Neural cell (in vitro differentiated cells): Measurements from ENCODE around the gene TICRR. TPM values are rescaled to one million over a fixed set of nuclear protein-coding genes. Genes with fewer than 3 reads are reported as not detected.

ENCODE experiments used
- H2AFZ ChIP-seq: fragments of 200-600, 300-800 bp; sonication (generic), shearing (Covaris generic); 2 replicates; pipeline ENCODE4 v1.6.0; 2014; ENCODE audit warnings: low read depth, mild to moderate bottlenecking, antibody characterized with exemption, low read length, moderate library complexity
- H3F3A ChIP-seq: fragments of 200-600 bp; shearing (Covaris generic); 2 replicates; pipeline ENCODE4 v1.6.1; 2016; ENCODE audit warnings: mild to moderate bottlenecking, moderate library complexity, mixed read lengths, antibody characterized with exemption, low read length; ENCODE audit not compliant: insufficient read depth, poor library complexity, severe bottlenecking
- H3K27ac ChIP-seq: fragments of 200-600, 300-800 bp; sonication (generic), shearing (Covaris generic); 2 replicates; pipeline ENCODE4 v1.5.1; 2014; ENCODE audit warnings: mild to moderate bottlenecking, low read length, moderate library complexity
- H3K27me3 ChIP-seq: fragments of 300-800, 200-600 bp; sonication (generic), shearing (Covaris generic); 2 replicates; pipeline ENCODE4 v1.6.0; 2014; ENCODE audit warnings: mild to moderate bottlenecking, low read depth, low read length, moderate library complexity; ENCODE audit not compliant: insufficient read depth
- H3K36me3 ChIP-seq: fragments of 300-800, 200-600 bp; sonication (generic), shearing (Covaris generic); 2 replicates; pipeline ENCODE4 v1.5.1; 2014; ENCODE audit warnings: mild to moderate bottlenecking, antibody characterized with exemption, low read length, moderate library complexity; ENCODE audit not compliant: insufficient read depth
- H3K4me2 ChIP-seq: fragments of 300-800, 200-600 bp; sonication (generic), shearing (Covaris generic); 2 replicates; pipeline ENCODE4 v1.6.0; 2014; ENCODE audit warnings: mild to moderate bottlenecking, low read length
- H3K4me3 ChIP-seq: fragments of 300-800, 200-600 bp; sonication (generic), shearing (Covaris generic); 2 replicates; pipeline ENCODE4 v1.5.1; 2014; ENCODE audit warnings: mild to moderate bottlenecking, low read length, moderate library complexity
- H3K79me2 ChIP-seq: fragments of 200-600 bp; shearing (Covaris generic); replicated peaks from 2 replicates; pipeline ENCODE4 v1.6.0; 2014; ENCODE audit warnings: mild to moderate bottlenecking, low read length, moderate library complexity; ENCODE audit not compliant: insufficient read depth
- H3K9ac ChIP-seq: fragments of 300-800, 200-600 bp; sonication (generic), shearing (Covaris generic); 2 replicates; pipeline ENCODE4 v1.6.1; 2016; ENCODE audit warnings: mild to moderate bottlenecking, low read length, mixed read lengths
- H3K9me2 ChIP-seq: fragments of 200-600 bp; shearing (Covaris generic); 2 replicates; pipeline ENCODE4 v1.6.1; 2016; ENCODE audit warnings: mild to moderate bottlenecking, low read length, mixed read lengths; ENCODE audit not compliant: insufficient read depth
- H3K9me3 ChIP-seq: fragments of 200-600, 300-800 bp; sonication (generic), shearing (Covaris generic); 2 replicates; pipeline ENCODE4 v1.6.1; 2016; ENCODE audit warnings: mild to moderate bottlenecking, mixed run types, low read length, moderate library complexity, mixed read lengths
- H4K20me1 ChIP-seq: fragments of 200-600 bp; shearing (Covaris generic); 2 replicates; pipeline ENCODE4 v1.6.1; 2016; ENCODE audit warnings: mild to moderate bottlenecking, mixed run types; ENCODE audit not compliant: insufficient read depth
- CTCF ChIP-seq: fragments of 450-650 bp; IDR thresholded peaks from 2 replicates; pipeline ENCODE4 v1.5.1; 2014; ENCODE audit warnings: antibody characterized with exemption, mild to moderate bottlenecking, moderate library complexity; ENCODE audit not compliant: poor library complexity, severe bottlenecking
- EP300 ChIP-seq: fragments of 450-650 bp; conservative IDR thresholded peaks from 2 replicates; pipeline ENCODE4 v1.6.1; 2014; ENCODE audit warnings: antibody characterized with exemption, mild to moderate bottlenecking, moderate library complexity; ENCODE audit not compliant: poor library complexity, severe bottlenecking
- EZH2 ChIP-seq: fragments of 200-600, 300-800 bp; shearing (Covaris generic), sonication (generic); IDR thresholded peaks from 2 replicates; pipeline ENCODE4 v1.6.1; 2014; ENCODE audit warnings: antibody characterized with exemption, low read length, borderline replicate concordance, mild to moderate bottlenecking; ENCODE audit not compliant: insufficient read depth, poor library complexity, severe bottlenecking
- MXI1 ChIP-seq: fragments of 450-650 bp; conservative IDR thresholded peaks from 2 replicates; pipeline ENCODE4 v1.6.1; 2014; ENCODE audit warnings: antibody characterized with exemption, mild to moderate bottlenecking; ENCODE audit not compliant: poor library complexity, severe bottlenecking
- POLR2AphosphoS5 ChIP-seq: IDR thresholded peaks from 2 replicates; pipeline ENCODE4 v1.6.1; 2012
- RAD21 ChIP-seq: fragments of 450-650 bp; conservative IDR thresholded peaks from 2 replicates; pipeline ENCODE4 v1.6.1; 2014; ENCODE audit warnings: antibody characterized with exemption, mild to moderate bottlenecking, moderate library complexity
- SMC3 ChIP-seq: fragments of 450-650 bp; conservative IDR thresholded peaks from 2 replicates; pipeline ENCODE4 v1.6.1; 2014; ENCODE audit warnings: antibody characterized with exemption, mild to moderate bottlenecking, moderate library complexity; ENCODE audit not compliant: poor library complexity
- TAF1 ChIP-seq: IDR thresholded peaks from 2 replicates; pipeline ENCODE4 v1.6.1; 2012; ENCODE audit warnings: low read depth
- polyA plus RNA-seq: library from polyadenylated mRNA; depleted of rRNA; stranded (reverse); fragments of >200 nt; gene quantifications from 2 replicates; pipeline ENCODE4 v1.2.3, GENCODE V29; 2014
- TF ChIP-seq, protein P1 (sequence below): IDR thresholded peaks from 2 replicates; pipeline ENCODE4 v1.6.1; 2012; ENCODE audit warnings: borderline replicate concordance

The TICRR gene
- polyA plus RNA-seq, 1 donor from 2014 or later, result 0.36 TPM

DNA sequence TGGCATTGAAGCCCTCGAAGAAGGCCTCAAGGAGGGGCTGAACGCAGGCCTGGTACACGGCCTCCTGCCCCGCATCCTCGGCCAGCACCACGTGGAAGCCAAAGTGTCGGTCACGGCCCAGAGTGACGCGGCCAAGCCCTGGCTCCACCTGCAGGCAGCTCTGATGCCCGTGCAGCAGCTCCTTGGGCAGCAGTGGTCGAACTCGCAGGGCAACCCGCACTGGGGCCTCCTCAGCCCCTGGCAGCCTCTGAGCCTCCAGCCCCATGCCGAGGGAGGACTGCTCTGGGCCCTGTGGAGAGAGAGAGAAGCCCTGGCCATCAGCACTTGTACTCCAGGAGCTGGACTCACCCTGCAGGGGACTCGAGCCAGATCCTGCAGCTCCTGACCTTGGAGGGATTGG is 77.4 kb downstream of the TICRR start:
- H3K79me2 ChIP-seq, result no peaks in the 10 kb centered on the region
- no peak overlapping the region for H3K9ac ChIP-seq
- H2AFZ ChIP-seq, result no peak overlapping the region
- H3K4me3 ChIP-seq, result no peak overlapping the region
- H3K9me2 ChIP-seq, result no peaks in the 10 kb centered on the region
- TF ChIP-seq MXI1, result no peak
- no peak for TF ChIP-seq POLR2AphosphoS5
- TF ChIP-seq TAF1, result no peak
- TF ChIP-seq, protein P1, sequence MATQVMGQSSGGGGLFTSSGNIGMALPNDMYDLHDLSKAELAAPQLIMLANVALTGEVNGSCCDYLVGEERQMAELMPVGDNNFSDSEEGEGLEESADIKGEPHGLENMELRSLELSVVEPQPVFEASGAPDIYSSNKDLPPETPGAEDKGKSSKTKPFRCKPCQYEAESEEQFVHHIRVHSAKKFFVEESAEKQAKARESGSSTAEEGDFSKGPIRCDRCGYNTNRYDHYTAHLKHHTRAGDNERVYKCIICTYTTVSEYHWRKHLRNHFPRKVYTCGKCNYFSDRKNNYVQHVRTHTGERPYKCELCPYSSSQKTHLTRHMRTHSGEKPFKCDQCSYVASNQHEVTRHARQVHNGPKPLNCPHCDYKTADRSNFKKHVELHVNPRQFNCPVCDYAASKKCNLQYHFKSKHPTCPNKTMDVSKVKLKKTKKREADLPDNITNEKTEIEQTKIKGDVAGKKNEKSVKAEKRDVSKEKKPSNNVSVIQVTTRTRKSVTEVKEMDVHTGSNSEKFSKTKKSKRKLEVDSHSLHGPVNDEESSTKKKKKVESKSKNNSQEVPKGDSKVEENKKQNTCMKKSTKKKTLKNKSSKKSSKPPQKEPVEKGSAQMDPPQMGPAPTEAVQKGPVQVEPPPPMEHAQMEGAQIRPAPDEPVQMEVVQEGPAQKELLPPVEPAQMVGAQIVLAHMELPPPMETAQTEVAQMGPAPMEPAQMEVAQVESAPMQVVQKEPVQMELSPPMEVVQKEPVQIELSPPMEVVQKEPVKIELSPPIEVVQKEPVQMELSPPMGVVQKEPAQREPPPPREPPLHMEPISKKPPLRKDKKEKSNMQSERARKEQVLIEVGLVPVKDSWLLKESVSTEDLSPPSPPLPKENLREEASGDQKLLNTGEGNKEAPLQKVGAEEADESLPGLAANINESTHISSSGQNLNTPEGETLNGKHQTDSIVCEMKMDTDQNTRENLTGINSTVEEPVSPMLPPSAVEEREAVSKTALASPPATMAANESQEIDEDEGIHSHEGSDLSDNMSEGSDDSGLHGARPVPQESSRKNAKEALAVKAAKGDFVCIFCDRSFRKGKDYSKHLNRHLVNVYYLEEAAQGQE, result no peak
- TF ChIP-seq EP300, result no peak
- TF ChIP-seq RAD21, result no peak
- H3K4me2 ChIP-seq, result no peak overlapping the region
- no peaks in the 10 kb centered on the region for H3K27me3 ChIP-seq
- no peaks in the 10 kb centered on the region for H3K9me3 ChIP-seq
- H3F3A ChIP-seq, result no peaks in the 10 kb centered on the region
- no peak overlapping the region for H3K27ac ChIP-seq
- H3K36me3 ChIP-seq, result no peaks in the 10 kb centered on the region
- no peaks in the 10 kb centered on the region for H4K20me1 ChIP-seq

GRCh38 chr15:89653578-89653977 is 78.3 kb downstream of the TICRR start:
- H3K9me3 ChIP-seq, result no peaks in the 10 kb centered on the region
- no peak for TF ChIP-seq MXI1
- TF ChIP-seq CTCF, result no peak
- no peak for TF ChIP-seq EP300
- TF ChIP-seq EZH2, result no peak
- TF ChIP-seq TAF1, result no peak
- TF ChIP-seq, protein P1, result no peak
- TF ChIP-seq RAD21, result no peak
- TF ChIP-seq POLR2AphosphoS5, result no peak
- TF ChIP-seq SMC3, result no peak
- no peak overlapping the region for H2AFZ ChIP-seq
- no peaks in the 10 kb centered on the region for H3K36me3 ChIP-seq
- H4K20me1 ChIP-seq, result no peaks in the 10 kb centered on the region
- no peak overlapping the region for H3K4me2 ChIP-seq
- H3K9me2 ChIP-seq, result no peaks in the 10 kb centered on the region
- no peak overlapping the region for H3K9ac ChIP-seq
- no peak overlapping the region for H3K4me3 ChIP-seq
- H3K27ac ChIP-seq, result no peak overlapping the region
- no peaks in the 10 kb centered on the region for H3K27me3 ChIP-seq
- H3F3A ChIP-seq, result no peaks in the 10 kb centered on the region
- no peaks in the 10 kb centered on the region for H3K79me2 ChIP-seq
